Transverse colon (tissue), 4 donors: ENCODE measurements around the gene TRIM5. TPM values are rescaled to one million over a fixed set of nuclear protein-coding genes. Genes with fewer than 3 reads are reported as not detected.
"Not testable (repeated sequence)": the region's sequence is repeated elsewhere in the genome, so short reads cannot be mapped to it uniquely, and the experiment has no call there.

Source experiments
- DNase-seq: peaks from one replicate; pipeline ENCODE4 v3.0.0-alpha.2; 2019
- H3K27ac ChIP-seq, 4 donors: fragments of 200-600 bp; sonication (generic); 2 replicates each; pipeline ENCODE4 v1.5.1; 2016 to 2018; ENCODE audit warnings: inconsistent platforms in 4 of 4
- H3K27me3 ChIP-seq: fragments of 200-600 bp; sonication (generic); 2 replicates; pipeline ENCODE4 v1.5.1; 2017; ENCODE audit warnings: inconsistent platforms
- H3K36me3 ChIP-seq, 4 donors: fragments of 200-600 bp; sonication (generic); 2 replicates each; pipeline ENCODE4 v1.5.1; 2017 to 2019; ENCODE audit warnings: inconsistent platforms in 4 of 4
- H3K4me1 ChIP-seq, 4 donors: fragments of 200-600 bp; sonication (generic); 2 replicates each; pipeline ENCODE4 v1.5.1; 2017 to 2020; ENCODE audit warnings: inconsistent platforms in 4 of 4
- H3K4me3 ChIP-seq, 4 donors: fragments of 200-600 bp; sonication (generic); 1 replicate in 1 of 4; 2 replicates in 3 of 4; pipeline versions ENCODE4 v1.5.1 to v1.6.1; 2017 to 2019; ENCODE audit warnings: inconsistent platforms in 4 of 4
- H3K9me3 ChIP-seq, 2 donors: fragments of 200-600 bp; sonication (generic); 2 replicates each; pipeline ENCODE4 v1.5.1; 2017 to 2019; ENCODE audit warnings: inconsistent platforms in 2 of 2
- EP300 ChIP-seq: sonication (generic); formaldehyde crosslinking; IDR thresholded peaks from one replicate; pipeline ENCODE4 v1.6.1; 2017; ENCODE audit warnings: antibody characterized with exemption, low read depth
- POLR2A ChIP-seq: fragments of 450-650 bp; IDR thresholded peaks from one replicate; pipeline ENCODE4 v1.6.1; 2016; ENCODE audit warnings: antibody characterized with exemption, mild to moderate bottlenecking, moderate library complexity
- POLR2AphosphoS5 ChIP-seq, 3 donors: sonication (generic); formaldehyde crosslinking; IDR thresholded peaks; one replicate each; pipeline ENCODE4 v1.6.1; 2016; ENCODE audit warnings: antibody characterized with exemption in 3 of 3
- WGBS, 2 donors: methylation state at CpG; one replicate each; pipeline ENCODE4 v1.1.5; 2018; ENCODE audit warnings: low coverage in 1 of 2; 5-methylcytosine and 5-hydroxymethylcytosine counted together
- in situ Hi-C, 4 donors: fragments of 200-750 bp; cut with MboI; loops; one replicate each; pipeline versions ENCODE4 v1.15.0 to v1.15.1; 2017; ENCODE audit warnings: low sequenced_read_pairs in 3 of 4, low pct_ligation_motif_present in 1 of 4, low pct_unique_long_range_greater_than_20kb in 1 of 4
- intact Hi-C: fragments of 100-400 bp; cut with DNase I; formaldehyde crosslinking; loops from one replicate; pipeline ENCODE4 v1.15.1; 2023; ENCODE audit warnings: low total_unique reads
- total RNA-seq, 4 donors: library from RNA; depleted of rRNA; stranded (reverse); fragments of >200 nt; gene quantifications; one replicate each; pipeline ENCODE4 v1.1.0, GENCODE V29; 2016
- TF ChIP-seq, protein P1 (sequence below), 5 experiments: fragments of 200-600 bp in 3 of 5; fragments of 450-650 bp in 2 of 5; sonication (generic) in 3 of 5; IDR thresholded peaks; 1 replicate in 2 of 5; 2 replicates in 3 of 5; pipeline ENCODE4 v1.5.1; 2016 to 2017; ENCODE audit warnings: antibody characterized with exemption in 5 of 5, inconsistent platforms in 3 of 5, mild to moderate bottlenecking in 2 of 5, moderate library complexity in 1 of 5

The TRIM5 gene
- total RNA-seq, 4 donors from 2014 or later, result 10.5 to 23.6 (median 16.3) TPM

DNA sequence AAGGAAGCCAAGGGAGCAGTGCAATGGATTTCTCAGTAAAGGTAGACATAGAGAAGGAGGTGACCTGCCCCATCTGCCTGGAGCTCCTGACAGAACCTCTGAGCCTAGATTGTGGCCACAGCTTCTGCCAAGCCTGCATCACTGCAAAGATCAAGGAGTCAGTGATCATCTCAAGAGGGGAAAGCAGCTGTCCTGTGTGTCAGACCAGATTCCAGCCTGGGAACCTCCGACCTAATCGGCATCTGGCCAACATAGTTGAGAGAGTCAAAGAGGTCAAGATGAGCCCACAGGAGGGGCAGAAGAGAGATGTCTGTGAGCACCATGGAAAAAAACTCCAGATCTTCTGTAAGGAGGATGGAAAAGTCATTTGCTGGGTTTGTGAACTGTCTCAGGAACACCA lies 11.3 kb upstream of the TRIM5 start:
- no peaks in the 10 kb centered on the region for H3K9me3 ChIP-seq
- no peaks in the 10 kb centered on the region for H3K27me3 ChIP-seq
- H3K27ac ChIP-seq, result no peak overlapping the region
- in situ Hi-C loops (no loop called here), intact Hi-C loops (no loop called here)
- WGBS, 2 donors, result 95% methylated on average over 2 of the region's 2 CpGs; no CpG with 5 or more reads in 1 of the 2 donors
- no peak overlapping the region for H3K4me3 ChIP-seq
- peaks cover 0 to 4% (median 0%) of the 10 kb centered on the region in 4 donors for H3K36me3 ChIP-seq
- peaks cover 0 to 12% (median 0%) of the 10 kb centered on the region in 4 donors for H3K4me1 ChIP-seq
- no peak for TF ChIP-seq POLR2A
- TF ChIP-seq, protein P1, sequence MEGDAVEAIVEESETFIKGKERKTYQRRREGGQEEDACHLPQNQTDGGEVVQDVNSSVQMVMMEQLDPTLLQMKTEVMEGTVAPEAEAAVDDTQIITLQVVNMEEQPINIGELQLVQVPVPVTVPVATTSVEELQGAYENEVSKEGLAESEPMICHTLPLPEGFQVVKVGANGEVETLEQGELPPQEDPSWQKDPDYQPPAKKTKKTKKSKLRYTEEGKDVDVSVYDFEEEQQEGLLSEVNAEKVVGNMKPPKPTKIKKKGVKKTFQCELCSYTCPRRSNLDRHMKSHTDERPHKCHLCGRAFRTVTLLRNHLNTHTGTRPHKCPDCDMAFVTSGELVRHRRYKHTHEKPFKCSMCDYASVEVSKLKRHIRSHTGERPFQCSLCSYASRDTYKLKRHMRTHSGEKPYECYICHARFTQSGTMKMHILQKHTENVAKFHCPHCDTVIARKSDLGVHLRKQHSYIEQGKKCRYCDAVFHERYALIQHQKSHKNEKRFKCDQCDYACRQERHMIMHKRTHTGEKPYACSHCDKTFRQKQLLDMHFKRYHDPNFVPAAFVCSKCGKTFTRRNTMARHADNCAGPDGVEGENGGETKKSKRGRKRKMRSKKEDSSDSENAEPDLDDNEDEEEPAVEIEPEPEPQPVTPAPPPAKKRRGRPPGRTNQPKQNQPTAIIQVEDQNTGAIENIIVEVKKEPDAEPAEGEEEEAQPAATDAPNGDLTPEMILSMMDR (IDR thresholded peaks at IDR 0.05), result no peak
- TF ChIP-seq POLR2AphosphoS5 (IDR thresholded peaks at IDR 0.05), result no peak
- TF ChIP-seq EP300, result no peak
- DNase-seq, result no peak

DNA sequence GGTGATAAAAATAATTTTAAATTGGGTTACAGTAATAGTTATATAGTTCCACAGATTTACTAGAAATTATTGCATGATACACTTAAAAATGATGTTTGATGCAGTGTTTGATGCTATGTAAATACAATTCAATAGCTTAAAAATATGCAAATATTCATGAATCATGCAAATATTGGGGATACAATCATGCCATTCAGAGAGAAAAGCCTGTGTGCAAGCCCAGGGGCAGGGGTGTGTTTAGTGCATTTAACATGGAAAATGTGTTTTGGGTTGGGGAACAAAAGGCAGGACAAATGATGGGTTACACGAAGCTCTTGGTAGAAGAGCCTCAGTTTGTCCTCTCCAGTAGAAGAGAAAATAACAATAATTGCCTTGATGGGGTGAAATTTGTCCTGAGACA lies 10.7 kb upstream of the TRIM5 start:
- peaks cover 0 to 12% (median 0%) of the 10 kb centered on the region in 4 donors for H3K4me1 ChIP-seq
- H3K27ac ChIP-seq, result no peak overlapping the region
- intact Hi-C loops, result no loop called here
- in situ Hi-C loops, result no loop called here
- H3K27me3 ChIP-seq, result no peaks in the 10 kb centered on the region
- no peak overlapping the region for H3K4me3 ChIP-seq
- 90 to 92% methylated on average over 1 of the region's 1 CpG for WGBS, 2 donors
- H3K9me3 ChIP-seq, result no peaks in the 10 kb centered on the region
- DNase-seq, result no peak
- H3K36me3 ChIP-seq, result peaks cover 0 to 4% (median 0%) of the 10 kb centered on the region in 4 donors
- TF ChIP-seq, protein P1 (IDR thresholded peaks at IDR 0.05), result no peak
- no peak for TF ChIP-seq POLR2AphosphoS5 (IDR thresholded peaks at IDR 0.05)
- TF ChIP-seq EP300, result no peak
- no peak for TF ChIP-seq POLR2A

DNA sequence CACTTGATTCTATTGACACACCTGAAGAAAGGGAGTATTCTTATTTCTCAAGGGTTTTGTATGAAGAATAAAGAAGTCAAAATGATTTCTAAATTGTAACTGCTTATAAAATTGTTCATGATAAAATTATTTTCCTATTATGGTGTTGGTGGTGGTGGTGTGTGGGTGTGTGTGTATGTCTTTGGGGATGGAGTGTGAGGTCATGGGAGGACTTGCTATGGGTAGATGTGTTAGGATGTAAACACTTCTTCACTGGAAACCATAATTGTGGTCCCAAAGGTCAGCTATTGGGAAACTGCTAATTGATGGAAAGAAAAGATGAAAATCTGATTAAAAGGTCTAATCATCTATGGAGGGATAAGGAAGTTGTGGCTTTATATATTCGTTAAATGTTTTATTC lies 9.8 kb upstream of the TRIM5 start:
- Histone ChIP-seq H3K4me1 (peaks cover 0 to 14% (median 0%) of the 10 kb centered on the region in 4 donors), H3K27ac (no peak overlapping the region), H3K36me3 (peaks cover 0 to 4% (median 0%) of the 10 kb centered on the region in 4 donors), H3K4me3 (no peak overlapping the region), H3K27me3 (no peaks in the 10 kb centered on the region), H3K9me3 (no peaks in the 10 kb centered on the region)
- no peak for DNase-seq
- 71 to 76% methylated on average over 1 of the region's 1 CpG for WGBS, 2 donors
- intact Hi-C loops, result no loop called here
- TF ChIP-seq POLR2AphosphoS5 (IDR thresholded peaks at IDR 0.05) (no peak), POLR2A (no peak), EP300 (no peak)
- TF ChIP-seq, protein P1 (IDR thresholded peaks at IDR 0.05), result no peak
- in situ Hi-C loops, result no loop called here

DNA sequence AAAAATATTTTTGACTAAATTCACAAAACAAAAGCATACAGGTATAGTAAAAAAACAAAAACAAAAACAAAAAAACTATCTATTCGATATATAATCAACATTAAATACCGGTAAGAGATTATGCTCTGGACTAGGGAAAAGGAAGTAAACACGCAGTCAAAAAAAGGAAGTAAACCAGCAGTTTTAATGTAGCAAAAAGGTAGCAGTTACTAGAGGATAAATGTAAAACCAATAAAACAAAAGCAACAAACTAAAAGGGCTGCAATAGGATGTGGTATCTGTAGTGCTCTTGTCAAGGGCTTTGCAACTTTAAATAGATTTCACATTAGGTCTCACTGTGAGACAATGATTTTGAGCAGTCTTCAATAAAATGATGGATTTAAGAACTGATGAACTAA lies 7.1 kb upstream of the TRIM5 start:
- Histone ChIP-seq H3K27ac (peak overlapping the region in 3 of 4 donors; percentile 82 to 88 (median 85)), H3K36me3 (no peaks in the 10 kb centered on the region), H3K27me3 (no peaks in the 10 kb centered on the region), H3K4me3 (peak overlapping the region in 2 of 4 donors; percentile 33 to 48), H3K9me3 (no peaks in the 10 kb centered on the region), H3K4me1 (peaks cover 0 to 27% (median 5%) of the 10 kb centered on the region in 4 donors)
- WGBS, 2 donors, result 55% methylated on average over 3 of the region's 3 CpGs
- TF ChIP-seq, protein P1 (IDR thresholded peaks at IDR 0.05), result no peak
- TF ChIP-seq POLR2AphosphoS5 (IDR thresholded peaks at IDR 0.05) (no peak), POLR2A (no peak), EP300 (no peak)
- in situ Hi-C loops, result no loop called here
- DNase-seq, result no peak
- intact Hi-C loops, result no loop called here

DNA sequence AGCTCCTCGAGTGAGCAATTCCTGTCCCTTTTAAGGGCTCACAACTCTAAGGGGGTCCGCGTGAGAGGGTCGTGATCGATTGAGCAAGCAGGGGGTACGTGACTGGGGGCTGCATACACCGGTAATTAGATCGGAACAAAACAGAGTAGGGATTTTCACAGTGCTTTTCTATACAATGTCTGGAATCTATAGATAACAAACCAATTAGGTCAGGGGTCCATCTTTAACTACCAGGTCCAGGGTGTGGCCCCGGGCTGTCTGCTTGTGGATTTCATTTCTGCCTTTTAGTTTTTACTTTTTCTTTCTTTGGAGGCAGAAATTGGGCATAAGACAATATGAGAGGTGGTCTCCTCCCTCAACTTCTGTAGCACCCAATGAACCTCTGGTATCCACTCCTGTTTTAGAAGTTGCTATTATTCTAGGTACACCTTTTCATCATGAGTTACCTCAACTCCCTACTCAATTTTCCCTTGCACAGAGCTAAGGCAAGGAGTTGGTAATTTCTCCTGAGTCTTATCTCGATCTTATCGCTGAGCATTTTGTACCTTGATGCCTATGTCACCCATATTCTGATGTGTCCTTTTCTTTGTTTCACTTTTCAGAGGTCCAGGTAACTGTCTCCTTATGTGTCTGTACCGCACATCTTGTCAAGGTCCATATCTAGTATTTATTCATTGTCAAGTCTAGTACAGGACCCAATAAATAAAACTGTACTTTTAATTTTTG lies 6.5 kb upstream of the TRIM5 start:
- in situ Hi-C loops, H3K36me3 ChIP-seq, intact Hi-C loops, H3K9me3 ChIP-seq, H3K27me3 ChIP-seq, DNase-seq: not testable (repeated sequence)
- Histone ChIP-seq H3K27ac (peak overlapping the region; percentile 82 to 88 (median 84)), H3K4me1 (peaks cover 0 to 27% (median 5%) of the 10 kb centered on the region in 4 donors), H3K4me3 (peak overlapping the region in 3 of 4 donors; percentile 21 to 48 (median 33))
- 52 to 65% methylated on average over 9 to 12 of the region's 12 CpGs for whole genome bisulfite sequencing, 2 donors
